A549 (cell line): ENCODE measurements around the gene PPCS. TPM values are rescaled to one million over a fixed set of nuclear protein-coding genes. Genes with fewer than 3 reads are reported as not detected.

Experiments used
- ATAC-seq, 2 experiments: fragments of 200-7000 bp in 1 of 2; fragments of >200 bp in 1 of 2; cut with Nextera tagmentation in 1 of 2; cut with Tn5 transposase in 1 of 2; 3 replicates each; pipeline versions ENCODE4 v1.8.0 to v1.9.1; 2018 to 2020; ENCODE audit warnings: mild to moderate bottlenecking in 1 of 2, moderate library complexity in 1 of 2
- CTCF ChIA-PET: fragments of 300-600 bp; sonication (Branson Sonifier 250); formaldehyde crosslinking; extraction: SDS; loops from one replicate; lab custom pipeline; 2021; ENCODE audit warnings: antibody characterized with exemption, inconsistent platforms; lab: Yijun Ruan, JAX
- POLR2A ChIA-PET: fragments of 350-600 bp; formaldehyde crosslinking; extraction: SDS; loops from one replicate; lab custom pipeline; 2021; ENCODE audit warnings: antibody characterized with exemption, inconsistent platforms; lab: Yijun Ruan, JAX
- DNase-seq, 2 experiments: peaks; one replicate each; pipeline versions ENCODE4 v3.0.0 to v3.0.0-alpha.2; 2011 to 2016; ENCODE audit warnings: low read depth in 1 of 2, low spot score in 1 of 2
- FAIRE-seq: peaks from 2 replicates; lab custom pipeline; 2011; peaks lifted over from hg19 to GRCh38; lab: Jason Lieb, UNC
- H3K27ac ChIP-seq, 2 experiments: fragments of >200 bp; sonication (Bioruptor Twin); formaldehyde crosslinking; 3 replicates each; pipeline ENCODE4 v1.5.1; 2016 to 2017
- H3K4me1 ChIP-seq: fragments of >200 bp; sonication (Bioruptor Twin); formaldehyde crosslinking; 3 replicates; pipeline ENCODE4 v1.6.1; 2016
- H3K4me2 ChIP-seq: fragments of >200 bp; sonication (Bioruptor Twin); formaldehyde crosslinking; 3 replicates; pipeline ENCODE4 v1.6.1; 2016
- H3K4me3 ChIP-seq: fragments of >200 bp; sonication (Bioruptor Twin); formaldehyde crosslinking; 3 replicates; pipeline ENCODE4 v1.5.1; 2016
- H3K9me3 ChIP-seq: fragments of >200 bp; sonication (Bioruptor Twin); formaldehyde crosslinking; 3 replicates; pipeline ENCODE4 v1.6.1; 2016
- CHD2 ChIP-seq: fragments of 150-350 bp; IDR thresholded peaks from 2 replicates; pipeline ENCODE4 v1.6.1; 2014; ENCODE audit warnings: low read length; ENCODE audit not compliant: partially characterized antibody
- CHD4 ChIP-seq: fragments of 200-600 bp; sonication (generic); IDR thresholded peaks from 2 replicates; pipeline ENCODE4 v1.6.1; 2016; ENCODE audit warnings: antibody characterized with exemption, mild to moderate bottlenecking, borderline replicate concordance
- EHMT2 ChIP-seq: fragments of 200-600 bp; sonication (generic); IDR thresholded peaks from 2 replicates; pipeline ENCODE4 v1.6.1; 2016; ENCODE audit warnings: antibody characterized with exemption, low read depth, mild to moderate bottlenecking, moderate library complexity
- ESRRA ChIP-seq: fragments of 150-350 bp; IDR thresholded peaks from 2 replicates; pipeline ENCODE4 v1.6.1; 2014; ENCODE audit warnings: mild to moderate bottlenecking, low read length, borderline replicate concordance
- FOSL2 ChIP-seq, 2 experiments: fragments of 450-650 bp in 1 of 2; fragments of >200 bp in 1 of 2; sonication (Bioruptor Twin) in 1 of 2; formaldehyde crosslinking; IDR thresholded peaks; 2 replicates each; pipeline versions ENCODE4 v1.5.0 to v1.6.1; 2016 to 2020; ENCODE audit warnings: mild to moderate bottlenecking in 1 of 2, moderate library complexity in 1 of 2
- GATA3 ChIP-seq: IDR thresholded peaks from 2 replicates; pipeline ENCODE4 v1.6.1; 2012; ENCODE audit warnings: borderline replicate concordance
- HOXA7 ChIP-seq: fragments of 250-450 bp; sonication (Bioruptor Pico); IDR thresholded peaks from 2 replicates; pipeline ENCODE4 v1.5.0; 2020; ENCODE audit warnings: mild to moderate bottlenecking, moderate library complexity
- JUN ChIP-seq, 2 experiments: fragments of >200 bp; sonication (Bioruptor Twin); formaldehyde crosslinking; IDR thresholded peaks; 2 replicates in 1 of 2; 3 replicates in 1 of 2; pipeline ENCODE4 v1.6.1; 2016 to 2017
- KDM1A ChIP-seq: fragments of 200-600 bp; sonication (generic); IDR thresholded peaks from 2 replicates; pipeline ENCODE4 v1.6.1; 2016; ENCODE audit warnings: low read depth, mild to moderate bottlenecking
- MAFK ChIP-seq: fragments of 450-650 bp; IDR thresholded peaks from 2 replicates; pipeline ENCODE4 v1.6.1; 2014; ENCODE audit not compliant: partially characterized antibody
- MYC ChIP-seq: IDR thresholded peaks from 2 replicates; pipeline ENCODE4 v1.6.1; 2012; ENCODE audit warnings: mild to moderate bottlenecking, inconsistent platforms, low read length, improper control_type of control experiment, borderline replicate concordance
- NFE2L2 ChIP-seq: fragments of 150-350 bp; conservative IDR thresholded peaks from 2 replicates; pipeline ENCODE4 v1.6.1; 2014; ENCODE audit warnings: low read length
- RNF2 ChIP-seq: fragments of 200-600 bp; sonication (generic); IDR thresholded peaks from 2 replicates; pipeline ENCODE4 v1.6.1; 2016; ENCODE audit warnings: low read depth, mild to moderate bottlenecking, antibody characterized with exemption, moderate library complexity, borderline replicate concordance
- TFCP2L1 ChIP-seq: fragments of 250-450 bp; sonication (Bioruptor Pico); IDR thresholded peaks from 2 replicates; pipeline ENCODE4 v1.5.0; 2021; ENCODE audit warnings: mild to moderate bottlenecking
- ZFP36 ChIP-seq: fragments of 450-650 bp; IDR thresholded peaks from 2 replicates; pipeline ENCODE4 v1.6.1; 2014; ENCODE audit warnings: borderline replicate concordance; ENCODE audit not compliant: partially characterized antibody
- ZSCAN20 ChIP-seq: fragments of 250-450 bp; sonication (Bioruptor Pico); IDR thresholded peaks from 2 replicates; pipeline ENCODE4 v1.8.0; 2022; ENCODE audit warnings: mild to moderate bottlenecking, moderate library complexity
- WGBS: methylation state at CpG from one replicate; pipeline ENCODE4 v1.1.6; 2017; ENCODE audit errors: missing lambda C conversion rate; 5-methylcytosine and 5-hydroxymethylcytosine counted together
- polyA plus RNA-seq, 4 experiments: library from polyadenylated mRNA; depleted of rRNA in 3 of 4; stranded (reverse); fragments of >200 nt; fragmentation: RNase III in 1 of 4; extraction: RNeasy Plus Mini Kit Qiagen cat#74134 plus additional on column Dnase treatment in 1 of 4; gene quantifications; 2 replicates in 3 of 4; 3 replicates in 1 of 4; pipeline ENCODE4 v1.2.3, GENCODE V29; 2011 to 2017
- TF ChIP-seq, protein P1 (sequence below): fragments of 200-600 bp; sonication (generic); IDR thresholded peaks from 2 replicates; pipeline ENCODE4 v1.6.1; 2016; ENCODE audit warnings: antibody characterized with exemption, mild to moderate bottlenecking, moderate library complexity
- TF ChIP-seq, protein P2 (sequence below): IDR thresholded peaks from 2 replicates; pipeline ENCODE4 v1.6.1; 2012
- TF ChIP-seq, protein P3 (sequence below): IDR thresholded peaks from 2 replicates; pipeline ENCODE4 v1.6.1; 2012; ENCODE audit warnings: low read depth, borderline replicate concordance

Gene PPCS
- polyA plus RNA-seq, 2 of the 4 experiments (the other 2 are of a cell fraction) = 30.2 to 51.8 TPM

DNA sequence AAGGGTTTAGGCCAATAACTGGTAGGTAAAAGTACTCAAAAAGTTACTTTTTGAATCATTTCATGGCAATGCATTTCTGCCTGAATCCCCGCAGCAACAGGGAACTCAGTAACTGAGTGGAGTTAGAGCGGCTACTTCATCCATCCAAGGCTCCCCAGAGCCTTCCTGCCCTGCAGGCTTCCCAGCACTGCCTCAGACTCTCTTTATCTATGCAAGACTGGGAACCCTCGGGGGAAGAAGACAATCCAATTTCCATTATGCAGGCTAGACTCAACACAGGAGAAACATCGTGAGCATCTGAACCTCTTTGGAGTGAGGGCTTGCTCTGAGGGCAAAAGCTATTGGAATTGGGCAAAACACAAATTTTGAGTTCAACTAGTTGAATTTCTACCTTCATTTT lies 23.6 kb upstream of the PPCS start (continued):
- TF ChIP-seq KDM1A (no peak), ZSCAN20 (CRISPR knock-in tag) (no peak), NFE2L2 (no peak), EHMT2 (no peak), HOXA7 (no peak)
- TF ChIP-seq, protein P1, sequence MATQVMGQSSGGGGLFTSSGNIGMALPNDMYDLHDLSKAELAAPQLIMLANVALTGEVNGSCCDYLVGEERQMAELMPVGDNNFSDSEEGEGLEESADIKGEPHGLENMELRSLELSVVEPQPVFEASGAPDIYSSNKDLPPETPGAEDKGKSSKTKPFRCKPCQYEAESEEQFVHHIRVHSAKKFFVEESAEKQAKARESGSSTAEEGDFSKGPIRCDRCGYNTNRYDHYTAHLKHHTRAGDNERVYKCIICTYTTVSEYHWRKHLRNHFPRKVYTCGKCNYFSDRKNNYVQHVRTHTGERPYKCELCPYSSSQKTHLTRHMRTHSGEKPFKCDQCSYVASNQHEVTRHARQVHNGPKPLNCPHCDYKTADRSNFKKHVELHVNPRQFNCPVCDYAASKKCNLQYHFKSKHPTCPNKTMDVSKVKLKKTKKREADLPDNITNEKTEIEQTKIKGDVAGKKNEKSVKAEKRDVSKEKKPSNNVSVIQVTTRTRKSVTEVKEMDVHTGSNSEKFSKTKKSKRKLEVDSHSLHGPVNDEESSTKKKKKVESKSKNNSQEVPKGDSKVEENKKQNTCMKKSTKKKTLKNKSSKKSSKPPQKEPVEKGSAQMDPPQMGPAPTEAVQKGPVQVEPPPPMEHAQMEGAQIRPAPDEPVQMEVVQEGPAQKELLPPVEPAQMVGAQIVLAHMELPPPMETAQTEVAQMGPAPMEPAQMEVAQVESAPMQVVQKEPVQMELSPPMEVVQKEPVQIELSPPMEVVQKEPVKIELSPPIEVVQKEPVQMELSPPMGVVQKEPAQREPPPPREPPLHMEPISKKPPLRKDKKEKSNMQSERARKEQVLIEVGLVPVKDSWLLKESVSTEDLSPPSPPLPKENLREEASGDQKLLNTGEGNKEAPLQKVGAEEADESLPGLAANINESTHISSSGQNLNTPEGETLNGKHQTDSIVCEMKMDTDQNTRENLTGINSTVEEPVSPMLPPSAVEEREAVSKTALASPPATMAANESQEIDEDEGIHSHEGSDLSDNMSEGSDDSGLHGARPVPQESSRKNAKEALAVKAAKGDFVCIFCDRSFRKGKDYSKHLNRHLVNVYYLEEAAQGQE = no peak

DNA sequence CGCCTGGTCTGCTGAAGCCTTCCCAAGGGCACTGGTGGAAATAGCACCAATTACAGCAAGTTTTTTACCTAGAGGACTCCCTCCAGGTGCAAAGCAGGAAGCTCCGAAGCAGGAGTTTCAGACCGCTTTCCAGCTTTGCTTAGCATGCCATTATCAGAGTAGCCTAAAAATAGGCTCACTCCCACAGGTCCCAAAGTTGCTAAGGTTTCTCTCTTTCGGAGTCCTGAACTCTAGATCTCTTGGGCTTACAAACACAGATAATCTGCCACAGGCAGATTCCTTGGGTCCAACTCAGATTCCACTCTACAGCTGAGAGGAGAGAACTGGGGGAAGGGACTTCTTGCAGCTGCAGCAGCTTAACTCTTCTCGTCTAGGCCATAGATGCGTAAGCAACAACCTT lies 23.0 kb upstream of the PPCS start:
- 91% methylated on average over 6 of the region's 6 CpGs for WGBS
- no peak for TF ChIP-seq RNF2
- no peak for TF ChIP-seq MAFK
- TF ChIP-seq, protein P2, sequence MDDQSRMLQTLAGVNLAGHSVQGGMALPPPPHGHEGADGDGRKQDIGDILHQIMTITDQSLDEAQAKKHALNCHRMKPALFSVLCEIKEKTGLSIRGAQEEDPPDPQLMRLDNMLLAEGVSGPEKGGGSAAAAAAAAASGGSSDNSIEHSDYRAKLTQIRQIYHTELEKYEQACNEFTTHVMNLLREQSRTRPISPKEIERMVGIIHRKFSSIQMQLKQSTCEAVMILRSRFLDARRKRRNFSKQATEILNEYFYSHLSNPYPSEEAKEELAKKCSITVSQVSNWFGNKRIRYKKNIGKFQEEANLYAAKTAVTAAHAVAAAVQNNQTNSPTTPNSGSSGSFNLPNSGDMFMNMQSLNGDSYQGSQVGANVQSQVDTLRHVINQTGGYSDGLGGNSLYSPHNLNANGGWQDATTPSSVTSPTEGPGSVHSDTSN = no peak
- TF ChIP-seq FOSL2 (IDR thresholded peaks at IDR 0.05) = no peak
- no peak for TF ChIP-seq FOSL2 (CRISPR knock-in tag; IDR thresholded peaks at IDR 0.05)
- TF ChIP-seq TFCP2L1 (CRISPR knock-in tag) = no peak
- TF ChIP-seq ESRRA = no peak
- TF ChIP-seq HOXA7 = no peak
- TF ChIP-seq, protein P1 = no peak
- TF ChIP-seq GATA3 = no peak
- no peak for TF ChIP-seq MYC
- no peak for TF ChIP-seq JUN (IDR thresholded peaks at IDR 0.05)
- no peak for TF ChIP-seq CHD4
- no peak for TF ChIP-seq CHD2
- TF ChIP-seq, protein P3, sequence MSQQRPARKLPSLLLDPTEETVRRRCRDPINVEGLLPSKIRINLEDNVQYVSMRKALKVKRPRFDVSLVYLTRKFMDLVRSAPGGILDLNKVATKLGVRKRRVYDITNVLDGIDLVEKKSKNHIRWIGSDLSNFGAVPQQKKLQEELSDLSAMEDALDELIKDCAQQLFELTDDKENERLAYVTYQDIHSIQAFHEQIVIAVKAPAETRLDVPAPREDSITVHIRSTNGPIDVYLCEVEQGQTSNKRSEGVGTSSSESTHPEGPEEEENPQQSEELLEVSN = no peak
- no peak for TF ChIP-seq ZFP36
- DNase-seq = no peak
- Histone ChIP-seq H3K9me3 (no peaks in the 10 kb centered on the region), H3K4me1 (no peaks in the 10 kb centered on the region), H3K4me2 (no peak overlapping the region), H3K27ac (no peak overlapping the region), H3K4me3 (no peak overlapping the region)
- ChIA-PET CTCF (interaction anchor here (0.9 kb wide), 1 partner anchor 13 kb away, joined by 3 read pairs; no protein-coding TSS in a partner anchor), POLR2A (no interaction called here)
- FAIRE-seq = no peak
- ATAC-seq = no peak
